Activated CD4-positive, alpha-beta T cell treated with anti-CD3 and anti-CD28 coated beads, Interleukin-10, Interleukin-2, amounts not matched to agents 100 ng/mL and 50 ng/mL, durations not matched to agents 16 hours and 8 hours (primary cell): ENCODE results near the gene KCND2.
"Not testable (repeated sequence)": the region's sequence is repeated elsewhere in the genome, so short reads cannot be mapped to it uniquely, and the experiment has no call there.

Experiments
- DNase-seq: peaks from one replicate; pipeline ENCODE4 v3.0.0-alpha.2; 2020

The KCND2 gene

GRCh38 chr7:120588862-120589261, 315.9 kb downstream of the KCND2 start:
- no peak for DNase-seq

DNA sequence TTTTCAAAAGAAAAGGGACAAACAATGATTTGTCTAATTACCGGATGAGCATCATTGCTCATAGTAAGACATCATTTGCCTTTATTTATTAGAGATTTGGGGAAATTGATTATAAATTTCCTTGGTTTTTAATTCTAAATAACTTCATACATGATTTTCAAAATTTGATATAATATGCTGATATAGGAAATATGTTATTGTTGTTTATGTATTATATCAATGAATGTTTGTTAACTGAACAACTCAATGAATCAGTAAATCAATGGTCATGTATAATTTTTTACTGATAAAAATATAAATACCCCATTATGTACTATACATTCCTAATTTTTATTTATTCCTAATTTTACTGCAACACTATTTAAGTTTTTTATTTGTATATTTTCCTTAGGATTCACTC, 327.6 kb downstream of the KCND2 start:
- no peak for DNase-seq

DNA sequence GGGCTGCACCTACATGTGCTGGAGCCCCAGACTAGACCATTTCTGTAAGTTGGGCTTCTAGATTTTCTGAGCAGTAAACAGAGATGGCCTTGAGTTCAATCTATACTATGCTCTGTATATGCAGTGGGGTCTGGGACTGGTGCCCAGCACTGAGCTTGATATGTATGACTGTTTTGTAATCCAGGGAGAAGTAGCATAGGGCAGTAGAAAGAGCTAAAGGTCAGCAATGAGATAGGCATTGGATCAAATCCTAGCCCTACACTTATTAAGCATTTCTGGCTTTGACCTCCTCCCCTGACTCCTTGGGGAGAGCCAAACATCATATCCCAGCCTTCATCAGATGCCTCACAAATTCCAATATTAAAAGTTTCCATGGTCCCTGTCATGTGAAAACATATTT, 330.4 kb downstream of the KCND2 start:
- DNase-seq = no peak

GRCh38 chr7:120609136-120609753, 336.3 kb downstream of the KCND2 start:
- no peak for DNase-seq

- no peak for DNase-seq
These were observed 339.0 kb downstream of the KCND2 start for GRCh38 chr7:120611975-120612374.

DNA sequence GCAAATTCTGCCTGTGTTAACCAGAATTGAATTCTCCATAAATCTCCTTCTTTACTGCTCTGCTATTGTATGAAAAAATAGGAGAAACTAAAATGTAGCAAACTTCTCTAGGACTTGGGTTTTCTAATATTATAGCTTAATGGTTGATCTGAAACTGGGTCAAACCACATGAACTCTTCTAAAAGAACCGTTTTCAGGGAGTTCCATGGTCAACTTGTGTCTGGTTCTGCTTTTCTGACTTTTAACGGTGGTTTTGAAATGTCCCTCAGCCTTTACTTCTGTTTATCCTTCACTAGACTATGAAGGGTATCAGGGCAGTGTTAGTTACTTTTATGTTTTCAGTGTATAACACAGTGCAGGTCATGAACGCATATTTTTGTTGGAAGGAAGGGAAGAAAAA, 342.7 kb downstream of the KCND2 start:
- DNase-seq = no peak

GRCh38 chr7:120617275-120617674, 344.3 kb downstream of the KCND2 start:
- no peak for DNase-seq

DNA sequence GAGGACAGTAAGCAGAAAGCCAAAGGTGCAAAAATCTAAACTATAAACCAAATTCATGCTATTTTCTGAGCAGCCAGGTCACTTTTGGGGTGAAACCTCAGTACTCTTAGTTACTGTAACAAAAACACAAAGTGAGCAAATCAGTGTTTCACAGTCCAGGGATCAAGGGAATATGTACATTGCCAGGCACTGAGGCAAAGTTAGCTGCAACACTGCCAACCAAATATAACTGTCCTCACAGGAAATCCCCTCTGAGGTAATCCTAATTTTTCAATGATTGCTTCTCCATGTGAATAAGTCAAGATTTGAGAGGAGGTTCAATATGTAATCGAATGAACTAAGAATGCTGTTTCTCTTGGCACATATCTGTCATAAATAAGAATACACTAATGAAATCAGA, 355.3 kb downstream of the KCND2 start:
- DNase-seq = no peak

DNA sequence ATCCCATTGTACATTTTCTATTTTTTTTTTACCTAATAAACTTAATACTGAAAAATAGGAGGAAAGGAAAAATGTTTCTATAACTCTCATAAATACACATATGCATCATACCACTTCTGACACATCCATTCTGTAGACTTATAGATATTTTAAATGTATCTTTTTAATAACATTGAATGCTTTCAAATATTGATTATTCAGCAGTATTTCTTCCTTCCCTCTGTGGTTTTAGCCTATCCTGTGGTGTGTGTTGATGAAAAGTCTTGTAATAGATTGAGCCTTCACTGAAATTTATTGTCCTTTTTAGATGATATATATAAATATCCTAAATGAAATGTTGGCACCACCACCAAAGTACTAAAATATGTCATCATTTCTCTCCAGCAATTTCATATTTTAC, 366.9 kb downstream of the KCND2 start:
- no peak for DNase-seq

GRCh38 chr7:120645966-120646365, 373.0 kb downstream of the KCND2 start:
- DNase-seq = no peak

DNA sequence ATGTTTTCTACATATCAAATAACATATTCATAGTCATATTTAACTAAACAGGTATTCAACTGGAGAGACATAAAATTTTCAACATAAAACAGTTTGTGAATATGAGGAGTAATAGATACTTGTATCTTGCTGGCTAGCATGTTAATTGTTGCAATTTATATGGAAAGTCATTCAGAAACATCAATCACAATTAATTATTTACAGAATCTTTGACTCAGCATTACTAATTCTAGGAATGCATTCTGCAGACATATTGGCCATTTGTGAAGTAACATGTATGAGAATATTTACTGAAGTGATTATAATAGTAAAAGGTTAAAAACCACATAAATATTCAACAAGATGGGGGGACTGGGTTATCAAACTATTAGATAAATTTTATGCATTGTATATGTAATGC, 381.3 kb downstream of the KCND2 start:
- no peak for DNase-seq

GRCh38 chr7:120658516-120658915, 385.5 kb downstream of the KCND2 start:
- no peak for DNase-seq

- no peak for DNase-seq
These were observed 389.3 kb downstream of the KCND2 start for GRCh38 chr7:120662291-120662690.

- no peak for DNase-seq
These were observed 392.1 kb downstream of the KCND2 start for GRCh38 chr7:120665068-120665467.

DNA sequence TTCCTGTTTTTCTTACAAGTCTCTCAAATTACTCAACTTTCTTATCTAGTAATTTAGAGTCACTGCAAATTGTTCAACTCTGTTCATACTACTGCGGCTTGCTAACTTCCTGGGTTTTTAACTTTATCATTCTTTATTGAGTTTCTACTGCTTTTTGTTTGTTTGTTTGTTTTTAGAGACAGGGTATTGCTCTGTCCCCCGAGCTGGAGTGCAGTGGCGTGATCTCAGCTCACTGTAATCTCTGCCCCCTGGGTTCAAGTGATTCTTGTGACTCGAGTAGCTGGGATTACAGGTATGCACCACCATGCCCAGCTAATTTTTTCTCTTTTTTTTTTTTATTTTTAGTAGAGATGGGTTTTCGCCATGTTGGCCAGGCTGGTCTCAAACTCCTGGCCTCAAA, 402.1 kb downstream of the KCND2 start:
- DNase-seq = no peak

- DNase-seq = no peak
These were observed 404.6 kb downstream of the KCND2 start for GRCh38 chr7:120677535-120677934.

DNA sequence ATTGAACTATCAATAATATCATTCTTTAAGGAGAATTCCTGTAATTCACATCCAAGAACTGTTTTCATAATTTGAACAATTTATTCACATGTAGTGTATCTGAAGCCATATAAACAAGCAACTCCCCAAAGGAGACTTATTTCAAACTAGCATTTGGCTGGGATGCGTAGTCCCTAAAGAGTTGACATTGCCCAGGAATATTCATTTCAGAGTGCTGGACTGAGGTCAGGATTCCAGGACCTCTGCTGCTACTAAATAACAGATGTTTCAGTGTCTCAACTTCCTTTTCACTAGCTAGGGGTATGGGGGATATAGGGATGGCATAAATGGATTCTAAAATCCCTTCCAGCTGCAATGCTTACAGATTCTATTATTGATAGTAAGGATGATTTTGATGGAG, 408.0 kb downstream of the KCND2 start:
- DNase-seq = no peak

DNA sequence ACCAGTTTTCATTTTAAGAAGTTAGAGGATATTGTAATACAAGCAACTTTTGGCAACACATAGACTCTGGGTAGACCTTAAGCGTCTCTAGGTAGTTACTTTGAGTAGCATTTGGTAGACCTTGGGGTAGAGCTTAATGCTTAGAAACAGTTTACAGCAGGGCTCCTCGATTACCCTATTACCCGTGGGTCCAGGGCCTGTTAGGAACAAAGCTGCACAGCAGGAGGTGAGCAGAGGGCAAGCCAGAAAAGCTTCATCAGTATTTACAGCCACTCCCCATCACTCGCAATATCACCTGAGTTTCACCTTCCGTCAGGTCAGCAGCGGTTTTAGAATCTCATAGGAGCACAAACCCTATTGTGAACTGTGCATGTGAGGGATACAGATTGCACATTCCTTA, 411.5 kb downstream of the KCND2 start:
- no peak for DNase-seq

DNA sequence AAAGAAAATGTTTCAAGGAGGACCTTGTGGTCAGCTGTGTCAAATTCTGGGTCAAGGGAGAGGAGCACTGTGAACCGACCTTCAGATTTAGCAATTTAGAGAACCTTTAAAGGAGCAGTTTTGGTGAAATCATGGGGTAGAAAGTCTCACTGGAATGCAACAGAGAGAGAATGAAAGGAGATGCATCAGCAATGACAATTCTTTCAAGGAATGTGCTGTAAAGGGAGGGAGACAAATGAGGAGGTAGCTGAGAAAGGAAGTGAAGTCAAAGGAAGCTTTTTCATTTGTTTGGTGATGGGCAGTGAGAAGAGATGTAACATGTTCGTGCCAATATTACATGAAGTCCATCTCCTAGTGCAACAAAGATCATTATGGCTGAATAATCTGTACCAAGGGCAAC, 418.9 kb downstream of the KCND2 start:
- DNase-seq = no peak

GRCh38 chr7:120695848-120696247, 422.9 kb downstream of the KCND2 start:
- DNase-seq = no peak

- DNase-seq = no peak
These were observed 427.8 kb downstream of the KCND2 start for GRCh38 chr7:120700796-120701195.

DNA sequence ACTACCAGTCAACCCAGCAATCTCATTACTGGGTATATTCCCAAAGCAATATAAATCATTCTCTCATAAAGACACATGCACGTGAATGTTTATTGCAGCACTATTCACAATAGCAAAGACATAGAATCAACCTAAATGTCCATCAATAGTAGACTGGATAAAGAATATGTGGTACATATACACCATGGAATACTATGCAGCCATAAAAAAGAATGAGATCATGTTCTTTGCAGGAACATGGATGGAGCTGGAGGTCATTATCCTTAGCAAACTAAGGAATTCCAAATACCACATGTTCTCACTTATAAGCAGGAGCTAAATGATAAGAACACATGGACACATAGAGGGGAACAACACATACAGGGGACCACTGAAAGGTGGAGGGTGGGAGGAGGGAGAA, 429.4 kb downstream of the KCND2 start:
- not testable (repeated sequence) for DNase-seq

DNA sequence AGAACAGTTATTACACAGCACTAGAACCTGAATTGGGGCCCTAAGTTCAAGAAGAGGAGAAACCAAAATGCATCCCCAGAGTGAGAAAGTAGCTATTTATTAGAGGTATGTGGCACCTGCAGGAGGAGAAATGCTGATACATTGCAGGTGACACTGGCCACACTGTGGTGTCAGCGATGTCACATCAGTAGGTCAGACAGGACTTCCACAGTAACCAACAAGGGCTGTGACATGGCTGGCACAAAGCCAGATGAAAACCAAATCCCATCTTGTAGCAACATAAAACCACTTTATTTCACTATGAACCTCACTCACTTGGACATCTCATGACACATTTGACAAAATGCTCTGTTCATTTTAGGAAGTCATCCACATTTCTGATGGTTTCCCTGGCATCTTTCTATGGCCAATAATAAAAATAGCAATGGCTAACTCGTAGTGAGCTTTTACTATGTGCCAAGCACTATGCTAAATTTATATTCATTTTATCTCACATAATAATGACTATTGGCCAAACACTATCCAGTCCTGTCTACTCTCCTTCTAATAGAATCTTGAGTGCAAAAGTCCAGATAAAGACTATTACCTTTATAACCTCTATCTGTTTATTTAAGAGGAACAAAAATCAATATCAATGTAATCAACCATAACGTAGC, 430.7 kb downstream of the KCND2 start:
- DNase-seq = no peak

DNA sequence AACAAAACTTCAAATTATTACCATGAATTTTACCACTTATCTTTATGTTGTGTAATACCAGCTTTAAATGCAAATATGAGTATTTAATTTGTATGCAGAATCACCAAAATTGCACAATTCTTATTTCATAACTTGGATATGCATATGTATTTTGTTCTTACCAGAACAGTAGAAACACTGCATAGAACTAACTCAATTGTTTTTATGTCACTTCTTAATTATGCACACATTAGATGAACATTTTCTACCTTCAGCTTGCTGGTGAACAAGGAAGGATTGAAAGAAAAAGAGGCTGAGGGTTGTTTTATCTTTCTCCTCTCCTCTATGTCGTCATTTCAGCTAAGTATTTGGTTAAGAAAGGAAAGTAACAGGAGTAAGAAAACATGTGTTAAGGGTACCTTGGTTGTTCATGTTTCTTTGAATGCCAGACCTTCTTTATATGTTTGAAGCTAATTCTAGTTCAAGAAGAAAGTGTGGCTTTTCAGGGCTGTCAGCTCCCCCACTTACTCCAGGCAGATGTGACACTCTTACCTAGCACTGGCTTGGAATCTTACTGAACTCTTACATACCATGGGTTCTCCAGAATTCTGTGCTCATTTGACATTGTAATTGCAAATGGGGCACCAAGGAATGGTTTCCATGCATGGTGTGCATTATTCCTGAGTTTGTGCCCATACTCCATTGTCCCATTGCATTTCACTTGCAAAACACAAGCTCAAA, 436.4 kb downstream of the KCND2 start:
- no peak for DNase-seq

- DNase-seq = no peak
These were observed 437.0 kb downstream of the KCND2 start for GRCh38 chr7:120709972-120710320.
